PC-9 (cell line): Measurements from ENCODE around the gene CLIC1.

Experiments used
- CTCF ChIP-seq: fragments of 200-600 bp; sonication (generic); conservative IDR thresholded peaks from 2 replicates; pipeline ENCODE4 v1.6.1; 2017; ENCODE audit warnings: mixed run types, antibody characterized with exemption, mild to moderate bottlenecking, moderate library complexity
- EZH2 ChIP-seq: fragments of 200-600 bp; sonication (generic); IDR thresholded peaks from 2 replicates; pipeline ENCODE4 v1.8.0; 2017; ENCODE audit warnings: antibody characterized with exemption, low read depth

- no peak for TF ChIP-seq CTCF
- TF ChIP-seq EZH2: no peak
Observed at GRCh38 chr6:31761343-31761742, 25.0 kb upstream of the CLIC1 start.
